Measurements from ENCODE around the gene INSIG2. TPM values are rescaled to one million over a fixed set of nuclear protein-coding genes. Genes with fewer than 3 reads are reported as not detected.

The INSIG2 gene
- total RNA-seq, 2 donors from 2014 or later, result 22.2 to 29.4 TPM

DNA sequence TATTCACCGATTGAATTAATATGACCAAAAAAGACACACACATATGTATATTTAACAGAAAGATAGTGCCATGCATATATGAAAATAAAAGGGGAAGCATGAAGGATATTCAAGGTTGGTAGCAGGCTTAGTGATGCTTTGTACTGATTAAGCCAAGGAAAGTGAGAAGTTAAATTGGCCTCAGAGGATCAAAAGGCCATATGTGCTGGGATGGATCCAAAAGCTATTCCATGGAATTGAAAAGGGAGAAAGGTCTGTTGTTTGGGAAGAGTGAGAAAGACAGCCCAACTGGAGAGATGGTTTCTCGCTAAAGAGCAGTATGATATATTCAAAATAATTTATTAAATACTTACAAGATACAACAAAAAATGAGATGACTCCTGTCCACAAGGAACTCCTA lies 65.9 kb downstream of the INSIG2 start:
- intact Hi-C loops (cut with DNase I), result no loop called here
- DNase-seq (ENCODE audit: low spot score), result no peak

Other genes starting within 250 kb of the INSIG2 start
- gene CCDC93, start 74.4 kb upstream of the INSIG2 start, total RNA-seq, result 10 to 100 TPM; 24.7 to 28.1 TPM